HG03108 (cell line): ENCODE data around the gene PTCD2.
"Not testable (repeated sequence)": the region's sequence is repeated elsewhere in the genome, so short reads cannot be mapped to it uniquely, and the experiment has no call there.

Source experiments
- ATAC-seq: cut with Tn5 transposase; IDR thresholded peaks from one replicate; pipeline ENCODE4 v1.9.1; 2021; ENCODE audit warnings: moderate library complexity; ENCODE audit not compliant: unreplicated experiment

The PTCD2 gene

DNA sequence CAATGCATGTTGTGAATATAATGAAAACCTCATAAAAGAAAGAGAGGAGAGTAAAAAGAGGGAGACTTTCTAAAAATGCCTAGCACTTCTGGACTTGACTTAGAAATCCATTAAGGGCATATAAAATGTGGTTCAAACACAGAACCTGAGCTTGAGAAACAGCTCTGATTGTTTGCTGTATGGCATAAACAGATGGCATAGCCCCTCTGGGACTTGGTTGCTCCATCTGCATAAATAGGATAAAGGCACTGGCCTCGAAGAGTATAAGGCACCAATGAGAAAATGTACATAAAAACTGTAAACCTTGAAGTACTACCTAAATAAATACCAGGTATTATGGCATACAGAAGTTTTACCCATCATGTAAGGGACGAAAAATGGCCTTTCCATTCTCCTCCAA lies 23.9 kb upstream of the PTCD2 start:
- ATAC-seq: no peak

DNA sequence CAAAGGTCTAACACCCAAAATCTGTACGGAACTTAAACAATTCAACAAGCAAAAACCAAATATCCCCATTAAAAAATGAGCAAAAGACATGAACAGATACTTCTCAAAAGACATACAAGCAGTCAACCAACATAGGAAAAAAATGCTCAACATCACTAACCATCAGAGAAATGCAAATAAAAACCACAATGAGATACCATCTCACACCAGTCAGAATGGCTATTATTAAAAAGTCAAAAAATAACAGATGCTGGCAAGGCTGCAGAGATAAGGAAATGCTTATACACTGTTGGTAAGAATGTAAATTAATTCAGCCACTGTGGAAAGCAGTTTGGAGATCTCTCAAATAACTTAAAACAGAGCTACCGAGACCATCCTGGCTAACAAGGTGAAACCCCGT lies 22.0 kb upstream of the PTCD2 start:
- peak; percentile 40 for ATAC-seq

GRCh38 chr5:72298711-72299110 lies 21.5 kb upstream of the PTCD2 start:
- ATAC-seq: no peak

GRCh38 chr5:72300590-72301339 lies 19.4 kb upstream of the PTCD2 start:
- ATAC-seq: no peak

DNA sequence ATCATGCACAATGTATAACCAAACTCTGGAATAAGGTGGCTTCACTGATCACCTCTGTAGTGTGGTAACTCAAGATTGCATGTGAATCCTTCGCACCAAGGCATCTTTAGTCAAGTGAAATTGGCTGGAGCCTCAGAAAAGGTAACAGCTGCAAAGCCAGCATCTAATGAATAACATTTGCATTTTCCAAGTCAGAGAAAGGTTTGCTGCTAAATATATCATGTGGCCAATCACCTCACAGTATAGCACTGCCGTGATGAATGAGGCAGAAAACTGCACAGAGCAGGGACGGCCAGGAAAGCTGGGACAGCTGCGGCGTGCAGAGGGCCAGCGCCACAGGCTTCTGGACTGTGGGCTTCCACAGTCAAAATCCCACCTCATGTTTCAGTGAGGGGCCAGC lies 18.6 kb upstream of the PTCD2 start:
- ATAC-seq: peak; percentile 45

DNA sequence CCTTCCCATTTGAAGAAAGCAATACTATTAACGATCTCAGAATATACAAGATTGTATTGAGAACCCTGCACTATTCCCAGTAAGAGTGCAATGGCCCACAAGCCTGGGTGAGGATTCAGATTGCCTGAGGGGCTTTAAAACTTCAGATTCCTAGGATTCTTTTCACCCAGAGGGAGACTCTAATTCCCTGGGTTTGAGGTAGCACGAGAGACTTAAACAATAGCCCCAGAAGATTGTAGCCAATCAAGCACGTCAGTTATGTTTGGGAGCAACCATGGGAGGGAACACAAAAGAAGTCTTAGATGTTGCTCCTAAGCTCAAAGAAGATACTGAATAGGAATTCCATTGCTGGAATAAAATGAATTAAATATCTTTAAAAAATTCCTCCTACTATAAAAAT lies 18.0 kb upstream of the PTCD2 start:
- no peak for ATAC-seq

- ATAC-seq: no peak
Observed at GRCh38 chr5:72305194-72306142, 14.7 kb upstream of the PTCD2 start.

- ATAC-seq: no peak
Observed at GRCh38 chr5:72307573-72307967, 12.6 kb upstream of the PTCD2 start.

DNA sequence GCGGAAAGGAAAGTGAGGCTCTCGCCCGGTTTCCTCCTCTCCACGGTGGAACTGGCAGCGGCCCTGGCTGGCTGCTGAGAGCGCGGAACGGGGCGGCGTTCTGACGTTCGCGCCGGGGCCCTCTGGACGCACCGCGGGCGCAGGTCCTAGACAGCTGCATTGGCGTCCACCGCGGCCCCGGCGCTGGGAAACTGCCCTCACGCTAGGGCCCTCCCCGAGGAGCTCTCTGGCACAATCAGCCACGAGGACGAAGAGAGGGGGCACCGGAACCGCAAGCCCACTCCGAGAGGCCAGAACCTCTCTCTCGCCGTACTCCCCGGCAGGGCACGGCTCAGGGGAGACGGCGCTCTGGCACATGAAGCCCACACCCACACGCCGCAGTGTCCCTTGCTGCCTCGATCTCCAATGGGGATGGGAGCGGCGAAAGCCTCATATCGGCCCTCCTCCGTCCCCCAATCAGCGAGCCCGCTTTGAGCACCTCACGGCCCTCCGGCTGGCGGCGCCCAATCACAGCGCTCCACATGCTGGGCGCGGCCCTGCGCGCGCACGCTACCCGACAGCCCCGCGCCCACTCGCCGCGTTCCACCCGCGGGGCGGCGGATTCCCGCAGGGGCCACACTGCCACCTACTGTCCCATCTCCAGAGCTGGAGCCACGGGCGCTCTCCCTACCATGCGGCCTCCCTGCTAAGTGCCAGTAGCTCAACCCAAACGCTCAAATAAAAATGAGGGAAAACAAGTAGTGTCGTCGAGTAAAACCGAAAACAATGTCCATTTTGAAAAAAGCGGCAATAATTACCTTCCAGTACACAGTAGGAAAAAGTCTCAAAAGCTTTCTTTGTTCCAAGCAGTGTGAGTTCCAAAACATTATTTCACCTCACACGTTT lies 12.0 kb upstream of the PTCD2 start:
- peak; percentile 92 for ATAC-seq

DNA sequence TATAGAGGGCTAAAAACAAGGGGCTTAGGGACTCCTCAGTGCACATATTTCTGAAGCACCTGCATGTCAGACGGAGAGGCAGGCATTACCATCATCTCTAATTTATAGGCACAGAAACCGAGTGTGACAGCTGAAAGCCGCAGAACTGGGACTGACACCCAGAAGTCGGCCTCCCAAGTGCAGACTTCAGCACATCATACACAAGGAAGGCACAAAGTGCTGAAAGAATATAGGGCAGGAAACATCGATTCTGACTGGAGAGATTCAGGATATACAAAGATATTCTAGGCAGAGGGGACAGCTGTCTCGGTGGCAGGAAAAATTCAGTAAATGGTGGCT lies 11.4 kb upstream of the PTCD2 start:
- ATAC-seq: no peak

DNA sequence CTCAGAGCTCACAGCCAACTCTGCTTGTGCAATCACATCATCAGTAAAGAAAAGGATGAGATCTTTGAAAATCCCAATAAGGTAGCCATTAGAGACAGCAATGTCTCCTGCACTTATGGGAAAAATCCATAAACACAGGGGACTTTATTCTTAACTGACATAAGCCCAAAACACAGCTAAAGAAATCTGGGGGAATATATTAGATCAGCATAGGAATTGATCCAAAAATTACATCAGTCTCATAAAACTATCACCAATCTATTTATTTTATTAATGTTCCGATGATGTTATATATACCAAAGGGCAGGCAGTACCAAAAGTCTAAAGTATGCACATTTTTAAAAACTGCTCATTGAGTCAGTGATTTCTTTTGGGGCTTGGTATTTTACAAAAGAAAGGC lies 7.0 kb upstream of the PTCD2 start:
- no peak for ATAC-seq

DNA sequence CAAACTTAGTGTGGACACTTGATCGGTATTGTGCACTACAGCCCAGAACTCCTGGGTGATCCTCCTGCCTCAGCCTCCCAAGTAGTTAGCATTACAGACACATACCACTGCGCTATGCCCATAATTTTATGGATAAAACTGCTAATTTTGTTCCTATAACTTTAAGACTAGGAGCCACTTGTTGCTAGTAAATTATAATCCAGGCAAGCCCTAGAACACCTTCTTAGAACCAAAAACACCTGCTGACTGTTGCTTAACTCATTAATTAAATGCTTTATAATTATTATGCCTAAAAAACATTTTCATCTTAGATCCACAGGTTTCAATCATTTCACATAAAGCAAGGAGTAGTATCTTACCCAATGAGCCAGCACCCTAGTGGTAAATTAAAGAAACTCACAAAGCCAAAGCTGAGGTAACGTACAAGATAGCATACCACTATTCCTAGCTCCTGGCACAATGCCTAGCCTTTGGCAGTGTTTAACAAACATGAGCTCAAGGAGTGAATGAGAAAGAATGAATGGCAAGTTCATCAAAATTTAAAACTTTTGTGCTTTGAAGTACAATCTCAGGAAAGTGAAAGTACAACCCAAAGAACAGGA lies 5.5 kb upstream of the PTCD2 start:
- no peak for ATAC-seq

- not testable (repeated sequence) for ATAC-seq
Observed at GRCh38 chr5:72319435-72319975, 668 bp upstream of the PTCD2 start.

DNA sequence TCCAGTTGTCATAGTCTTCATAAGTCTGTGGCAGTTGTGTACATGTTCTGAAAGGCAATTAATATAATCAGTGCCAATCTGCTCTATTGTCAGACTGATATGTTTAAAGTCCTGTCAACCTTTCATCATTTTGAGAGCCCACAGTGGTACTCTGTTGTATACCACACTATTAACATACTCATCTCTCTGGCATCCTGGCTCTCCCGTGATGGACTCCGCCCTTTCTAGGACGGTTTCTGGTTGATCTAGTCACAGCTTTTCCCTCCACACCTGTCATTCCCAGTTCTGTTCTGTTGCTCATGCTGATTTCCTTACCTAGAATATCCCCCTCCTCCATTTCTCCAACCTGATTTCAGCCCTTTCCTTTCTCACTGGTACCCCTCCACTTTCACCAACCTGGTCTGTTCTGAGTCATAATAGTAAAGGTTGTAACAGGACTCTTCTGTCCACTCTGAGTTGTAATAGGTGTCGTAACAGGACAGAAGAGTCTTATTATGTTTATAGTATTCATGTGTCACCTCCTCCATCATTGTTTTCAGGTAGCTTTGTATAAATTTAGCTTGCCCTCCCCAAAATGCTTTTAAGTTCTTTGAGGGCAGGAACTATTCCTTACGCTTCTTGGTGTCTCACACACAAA lies 4.1 kb downstream of the PTCD2 start:
- ATAC-seq: no peak

- no peak for ATAC-seq
Observed at GRCh38 chr5:72325566-72326305, 5.6 kb downstream of the PTCD2 start.

GRCh38 chr5:72326306-72326649 lies 6.1 kb downstream of the PTCD2 start:
- no peak for ATAC-seq

DNA sequence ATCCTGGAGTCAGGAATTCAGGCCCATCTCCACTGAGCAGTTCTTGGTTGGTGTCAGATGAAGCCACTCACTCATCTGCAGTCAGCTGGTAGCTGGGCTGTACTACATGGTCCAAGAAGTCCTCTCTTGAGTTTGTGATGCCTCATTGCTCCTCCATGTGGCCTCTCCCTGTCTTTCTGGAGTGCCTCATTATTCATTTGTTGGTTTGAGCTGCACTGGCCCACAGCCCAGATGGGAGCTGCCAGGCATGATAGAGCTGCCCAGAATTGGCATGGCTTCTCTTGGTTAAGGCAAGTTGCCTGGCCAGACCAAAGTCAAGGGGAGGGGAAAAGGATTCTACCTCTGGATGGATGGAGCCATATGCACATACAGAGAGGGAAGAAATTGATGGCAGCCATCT lies 8.0 kb downstream of the PTCD2 start:
- ATAC-seq: no peak

- no peak for ATAC-seq
Observed at GRCh38 chr5:72330712-72331111, 10.5 kb downstream of the PTCD2 start.

GRCh38 chr5:72337159-72337558 lies 17.0 kb downstream of the PTCD2 start:
- ATAC-seq: no peak
